Smooth muscle cell (in vitro differentiated cells): ENCODE data around the gene KRTAP10-11. TPM values are rescaled to one million over a fixed set of nuclear protein-coding genes. Genes with fewer than 3 reads are reported as not detected.

Source experiments
- DNase-seq: peaks from one replicate; lab custom pipeline; 2025; ENCODE audit not compliant: unreplicated experiment; lab: John Stamatoyannopoulos, UW
- H2AFZ ChIP-seq: fragments of 200-600 bp; sonication (generic); 2 replicates; pipeline ENCODE4 v1.6.0; 2016; ENCODE audit warnings: antibody characterized with exemption, low read depth, mild to moderate bottlenecking
- H3F3A ChIP-seq: fragments of 200-600 bp; sonication (generic); 2 replicates; pipeline ENCODE4 v1.6.0; 2017; ENCODE audit warnings: antibody characterized with exemption, low read depth
- H3K27ac ChIP-seq: fragments of 200-600 bp; sonication (generic); 2 replicates; pipeline ENCODE4 v1.5.1; 2016; ENCODE audit warnings: low read depth, mild to moderate bottlenecking
- H3K27me3 ChIP-seq: fragments of 200-600 bp; sonication (generic); 2 replicates; pipeline ENCODE4 v1.6.1; 2016; ENCODE audit warnings: low read depth, mild to moderate bottlenecking
- H3K36me3 ChIP-seq: fragments of 200-600 bp; sonication (generic); 2 replicates; pipeline ENCODE4 v1.5.1; 2016; ENCODE audit warnings: low read depth
- H3K4me1 ChIP-seq: fragments of 200-600 bp; sonication (generic); 2 replicates; pipeline ENCODE4 v1.5.1; 2016; ENCODE audit warnings: low read depth
- H3K4me2 ChIP-seq: fragments of 200-600 bp; sonication (generic); 2 replicates; pipeline ENCODE4 v1.6.0; 2016; ENCODE audit warnings: mild to moderate bottlenecking
- H3K4me3 ChIP-seq: fragments of 200-600 bp; sonication (generic); 2 replicates; pipeline ENCODE4 v1.5.1; 2016; ENCODE audit warnings: mild to moderate bottlenecking
- H3K79me2 ChIP-seq: fragments of 200-600 bp; sonication (generic); 2 replicates; pipeline ENCODE4 v1.6.0; 2016; ENCODE audit warnings: low read depth, mild to moderate bottlenecking
- H3K9ac ChIP-seq: fragments of 200-600 bp; sonication (generic); 2 replicates; pipeline ENCODE4 v1.6.0; 2016; ENCODE audit warnings: low read depth
- H3K9me3 ChIP-seq: fragments of 200-600 bp; sonication (generic); replicated peaks from 2 replicates; pipeline ENCODE4 v1.5.1; 2016; ENCODE audit warnings: low read depth
- H4K20me1 ChIP-seq: fragments of 200-600 bp; sonication (generic); 2 replicates; pipeline ENCODE4 v1.6.0; 2016; ENCODE audit warnings: low read depth
- CTCF ChIP-seq: fragments of 200-600 bp; sonication (generic); IDR thresholded peaks from 2 replicates; pipeline ENCODE4 v1.5.1; 2017; ENCODE audit warnings: borderline replicate concordance, mild to moderate bottlenecking, antibody characterized with exemption; ENCODE audit not compliant: insufficient read depth, poor library complexity, severe bottlenecking
- WGBS: methylation state at CpG from one replicate; pipeline ENCODE4 v1.1.7; 2016; ENCODE audit warnings: low lambda C conversion rate; 5-methylcytosine and 5-hydroxymethylcytosine counted together
- polyA plus RNA-seq: library from polyadenylated mRNA; unstranded; fragments of >200 nt; fragmentation: Nextera tagmentation; extraction: Ambion mirVana; gene quantifications from 2 replicates; pipeline ENCODE4 v1.2.1, GENCODE V29; 2016
- total RNA-seq: library from RNA; depleted of rRNA; stranded (reverse); fragments of >200 nt; gene quantifications from 2 replicates; pipeline ENCODE4 v1.2.3, GENCODE V29; 2014

The KRTAP10-11 gene
- total and polyA plus RNA-seq, 2 experiments from 2014 or later = not detected

GRCh38 chr21:44650265-44650972 is 4.2 kb downstream of the KRTAP10-11 start:
- no peaks in the 10 kb centered on the region for H3K79me2 ChIP-seq
- H3K4me2 ChIP-seq = no peak overlapping the region
- WGBS = 92% methylated on average over 20 of the region's 20 CpGs
- no peaks in the 10 kb centered on the region for H3K4me1 ChIP-seq
- no peak overlapping the region for H3K4me3 ChIP-seq
- no peaks in the 10 kb centered on the region for H3K27me3 ChIP-seq
- no peaks in the 10 kb centered on the region for H3K36me3 ChIP-seq
- H3K27ac ChIP-seq = no peak overlapping the region
- DNase-seq = no peak
- H4K20me1 ChIP-seq = no peaks in the 10 kb centered on the region
- H3K9me3 ChIP-seq = no peaks in the 10 kb centered on the region
- no peak for TF ChIP-seq CTCF
- H3F3A ChIP-seq = no peaks in the 10 kb centered on the region
- H2AFZ ChIP-seq = no peak overlapping the region
- no peak overlapping the region for H3K9ac ChIP-seq

GRCh38 chr21:44650973-44651675 is 4.9 kb downstream of the KRTAP10-11 start:
- Histone ChIP-seq H2AFZ (no peak overlapping the region), H3K27ac (no peak overlapping the region), H3K36me3 (no peaks in the 10 kb centered on the region), H3K27me3 (no peaks in the 10 kb centered on the region), H3K4me3 (no peak overlapping the region), H4K20me1 (no peaks in the 10 kb centered on the region), H3K4me1 (no peaks in the 10 kb centered on the region), H3K9me3 (no peaks in the 10 kb centered on the region), H3F3A (no peaks in the 10 kb centered on the region), H3K4me2 (no peak overlapping the region), H3K9ac (no peak overlapping the region), H3K79me2 (no peaks in the 10 kb centered on the region)
- WGBS = 92% methylated on average over 12 of the region's 12 CpGs
- no peak for TF ChIP-seq CTCF
- DNase-seq = no peak

- Histone ChIP-seq H3K27me3 (no peaks in the 10 kb centered on the region), H3K9me3 (no peaks in the 10 kb centered on the region), H3K27ac (no peak overlapping the region), H3K4me1 (no peaks in the 10 kb centered on the region), H3K4me2 (no peak overlapping the region), H4K20me1 (no peaks in the 10 kb centered on the region), H3K79me2 (no peaks in the 10 kb centered on the region), H3K9ac (no peak overlapping the region), H3K4me3 (no peak overlapping the region), H2AFZ (no peak overlapping the region), H3F3A (no peaks in the 10 kb centered on the region), H3K36me3 (no peaks in the 10 kb centered on the region)
- no peak for TF ChIP-seq CTCF
- DNase-seq = no peak
- 78% methylated on average over 14 of the region's 14 CpGs for WGBS
Observed at GRCh38 chr21:44653123-44653522, 6.9 kb downstream of the KRTAP10-11 start.
